Natural killer cell (primary cell): Measurements from ENCODE around the gene HLX. TPM values are rescaled to one million over a fixed set of nuclear protein-coding genes. Genes with fewer than 3 reads are reported as not detected.

Source experiments
- ATAC-seq, 3 donors: fragments of 150-1000 bp in 2 of 3; fragments of 200-7000 bp in 1 of 3; cut with Tn5 transposase; 1 replicate in 1 of 3; 2 replicates in 2 of 3; pipeline ENCODE4 v1.10.0; 2021; ENCODE audit warnings: mild to moderate bottlenecking in 2 of 3, moderate library complexity in 2 of 3
- DNase-seq, 2 donors: peaks; one replicate each; pipeline versions ENCODE4 v3.0.0 to v3.0.0-alpha.2; 2013 to 2021; ENCODE audit warnings: mixed read lengths in 1 of 2
- H3K27ac ChIP-seq: one replicate; pipeline ENCODE4 v1.5.1; 2013; ENCODE audit warnings: mild to moderate bottlenecking, low read length
- H3K27me3 ChIP-seq: one replicate; pipeline ENCODE4 v1.6.1; 2013; ENCODE audit warnings: low read length; ENCODE audit not compliant: control insufficient read depth, insufficient read depth
- H3K36me3 ChIP-seq: one replicate; pipeline ENCODE4 v1.6.1; 2013; ENCODE audit warnings: low read length; ENCODE audit not compliant: control insufficient read depth, insufficient read depth
- H3K4me1 ChIP-seq: one replicate; pipeline ENCODE4 v1.6.1; 2013; ENCODE audit warnings: low read length; ENCODE audit not compliant: control insufficient read depth, insufficient read depth
- H3K4me3 ChIP-seq: one replicate; pipeline ENCODE4 v1.5.1; 2013; ENCODE audit warnings: low read length
- H3K9me3 ChIP-seq: one replicate; pipeline ENCODE4 v1.6.1; 2013; ENCODE audit warnings: low read length; ENCODE audit not compliant: control insufficient read depth, insufficient read depth
- H3K27ac Mint-ChIP-seq, 2 donors: one replicate each; pipeline ENCODE4 v1.8.0; 2022; ENCODE audit warnings: mild to moderate bottlenecking in 2 of 2, mixed read lengths in 2 of 2, moderate library complexity in 1 of 2
- H3K27me3 Mint-ChIP-seq, 2 donors: one replicate each; pipeline ENCODE4 v1.8.0; 2022; ENCODE audit warnings: low read depth in 2 of 2, mixed read lengths in 2 of 2
- H3K36me3 Mint-ChIP-seq: one replicate; pipeline ENCODE4 v1.8.0; 2022; ENCODE audit warnings: mixed read lengths
- H3K4me1 Mint-ChIP-seq, 2 donors: one replicate each; pipeline ENCODE4 v1.8.0; 2022; ENCODE audit warnings: mixed read lengths in 2 of 2
- H3K4me3 Mint-ChIP-seq: one replicate; pipeline ENCODE4 v1.8.0; 2022; ENCODE audit warnings: mild to moderate bottlenecking, moderate library complexity, mixed read lengths
- H3K9me3 Mint-ChIP-seq, 2 donors: one replicate each; pipeline ENCODE4 v1.8.0; 2022; ENCODE audit warnings: mixed read lengths in 2 of 2
- WGBS: methylation state at CpG from one replicate; pipeline ENCODE4 v1.1.7; 2013; ENCODE audit warnings: missing lambda C conversion rate; ENCODE audit not compliant: insufficient coverage; 5-methylcytosine and 5-hydroxymethylcytosine counted together
- intact Hi-C: fragments of 100-400 bp; cut with micrococcal nuclease; formaldehyde crosslinking; loops from one replicate; pipeline ENCODE4 v1.14.2; 2022
- total RNA-seq, 4 donors: library from RNA; stranded (reverse); fragments of 120-200 nt in 1 of 4; gene quantifications; one replicate each; pipeline versions ENCODE4 v1.2.3 to v1.2.4, GENCODE V29; 2013 to 2022
- TF ChIP-seq, protein P1 (sequence below): fragments of 200-600 bp; IDR thresholded peaks from one replicate; pipeline ENCODE4 v1.8.0; 2022; ENCODE audit warnings: antibody characterized with exemption

The HLX gene
- total RNA-seq, 3 donors from 2014 or later (not counting 1 experiment from before 2014, with no cell fraction given): 0.93 to 19.3 (median 1.0) TPM

GRCh38 chr1:220921498-220921897 lies 42.3 kb downstream of the HLX start:
- WGBS: 73% methylated on average over 2 of the region's 2 CpGs
- no peak for ATAC-seq

GRCh38 chr1:220921971-220922635 lies 42.9 kb downstream of the HLX start:
- no peak overlapping the region for H3K27ac Mint-ChIP-seq
- no peak overlapping the region for H3K4me3 Mint-ChIP-seq
- DNase-seq (no peak), ATAC-seq (no peak)
- no peaks in the 10 kb centered on the region for H3K9me3 Mint-ChIP-seq
- H3K27me3 Mint-ChIP-seq: peaks cover 0 to 7% of the 10 kb centered on the region in 2 donors
- Histone ChIP-seq H3K4me1 (no peaks in the 10 kb centered on the region), H3K27ac (no peak overlapping the region), H3K36me3 (no peaks in the 10 kb centered on the region), H3K27me3 (no peaks in the 10 kb centered on the region), H3K4me3 (no peak overlapping the region), H3K9me3 (no peaks in the 10 kb centered on the region)
- H3K36me3 Mint-ChIP-seq: no peaks in the 10 kb centered on the region
- WGBS: 37% methylated on average over 8 of the region's 8 CpGs
- TF ChIP-seq, protein P1, sequence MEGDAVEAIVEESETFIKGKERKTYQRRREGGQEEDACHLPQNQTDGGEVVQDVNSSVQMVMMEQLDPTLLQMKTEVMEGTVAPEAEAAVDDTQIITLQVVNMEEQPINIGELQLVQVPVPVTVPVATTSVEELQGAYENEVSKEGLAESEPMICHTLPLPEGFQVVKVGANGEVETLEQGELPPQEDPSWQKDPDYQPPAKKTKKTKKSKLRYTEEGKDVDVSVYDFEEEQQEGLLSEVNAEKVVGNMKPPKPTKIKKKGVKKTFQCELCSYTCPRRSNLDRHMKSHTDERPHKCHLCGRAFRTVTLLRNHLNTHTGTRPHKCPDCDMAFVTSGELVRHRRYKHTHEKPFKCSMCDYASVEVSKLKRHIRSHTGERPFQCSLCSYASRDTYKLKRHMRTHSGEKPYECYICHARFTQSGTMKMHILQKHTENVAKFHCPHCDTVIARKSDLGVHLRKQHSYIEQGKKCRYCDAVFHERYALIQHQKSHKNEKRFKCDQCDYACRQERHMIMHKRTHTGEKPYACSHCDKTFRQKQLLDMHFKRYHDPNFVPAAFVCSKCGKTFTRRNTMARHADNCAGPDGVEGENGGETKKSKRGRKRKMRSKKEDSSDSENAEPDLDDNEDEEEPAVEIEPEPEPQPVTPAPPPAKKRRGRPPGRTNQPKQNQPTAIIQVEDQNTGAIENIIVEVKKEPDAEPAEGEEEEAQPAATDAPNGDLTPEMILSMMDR: no peak
- no peaks in the 10 kb centered on the region for H3K4me1 Mint-ChIP-seq
- intact Hi-C loops: no loop called here

More at GRCh38 chr1:220921498-220921897, 42.3 kb downstream of the HLX start:
- intact Hi-C loops: no loop called here
- Histone ChIP-seq H3K27ac (no peak overlapping the region), H3K4me3 (no peak overlapping the region), H3K4me1 (no peaks in the 10 kb centered on the region), H3K36me3 (no peaks in the 10 kb centered on the region), H3K9me3 (no peaks in the 10 kb centered on the region), H3K27me3 (no peaks in the 10 kb centered on the region)
- Mint-ChIP-seq H3K27me3 (peaks cover 0 to 7% of the 10 kb centered on the region in 2 donors), H3K9me3 (no peaks in the 10 kb centered on the region), H3K36me3 (no peaks in the 10 kb centered on the region), H3K27ac (no peak overlapping the region), H3K4me1 (no peaks in the 10 kb centered on the region), H3K4me3 (no peak overlapping the region)
- no peak for DNase-seq
- TF ChIP-seq, protein P1: no peak

GRCh38 chr1:220922951-220923350 lies 43.7 kb downstream of the HLX start:
- Histone ChIP-seq H3K27ac (no peak overlapping the region), H3K27me3 (no peaks in the 10 kb centered on the region), H3K4me1 (no peaks in the 10 kb centered on the region), H3K36me3 (no peaks in the 10 kb centered on the region), H3K9me3 (no peaks in the 10 kb centered on the region), H3K4me3 (no peak overlapping the region)
- Mint-ChIP-seq H3K27ac (no peak overlapping the region), H3K4me1 (no peaks in the 10 kb centered on the region), H3K27me3 (peaks cover 0 to 7% of the 10 kb centered on the region in 2 donors), H3K4me3 (no peak overlapping the region), H3K9me3 (no peaks in the 10 kb centered on the region), H3K36me3 (no peaks in the 10 kb centered on the region)
- no peak for DNase-seq
- no peak for ATAC-seq
- intact Hi-C loops: no loop called here
- 87% methylated on average over 5 of the region's 5 CpGs for WGBS
- TF ChIP-seq, protein P1: no peak
